Gastroesophageal sphincter (tissue), 3 donors: Measurements from ENCODE around the gene PRDM16.

Experiments used
- CTCF ChIP-seq, 4 experiments: fragments of 200-600 bp in 2 of 4; fragments of 450-650 bp in 2 of 4; sonication (generic) in 1 of 4; IDR thresholded peaks; one replicate each; pipeline ENCODE4 v1.5.1; 2017 to 2019; ENCODE audit warnings: antibody characterized with exemption in 4 of 4, mild to moderate bottlenecking in 2 of 4, moderate library complexity in 2 of 4
- EP300 ChIP-seq: sonication (generic); formaldehyde crosslinking; IDR thresholded peaks from one replicate; pipeline ENCODE4 v1.6.1; 2017; ENCODE audit warnings: antibody characterized with exemption, mild to moderate bottlenecking
- POLR2A ChIP-seq, 2 donors: fragments of 450-650 bp; IDR thresholded peaks; one replicate each; pipeline ENCODE4 v1.6.1; 2017; ENCODE audit warnings: antibody characterized with exemption in 2 of 2, mild to moderate bottlenecking in 2 of 2, moderate library complexity in 1 of 2

GRCh38 chr1:3427711-3428704 is 359.0 kb downstream of the PRDM16 start:
- no peak for TF ChIP-seq CTCF (IDR thresholded peaks at IDR 0.05)
- TF ChIP-seq POLR2A (IDR thresholded peaks at IDR 0.05): no peak
- no peak for TF ChIP-seq EP300
